Measurements from ENCODE around the gene RALY.

RALY gene

GRCh38 chr20:34076952-34077351 is 83.2 kb downstream of the RALY start:
- no peak overlapping the region for H2AFZ ChIP-seq (ENCODE audit: low read length)
- H3K4me2 ChIP-seq (ENCODE audit: low read depth, low read length, poor library complexity, severe bottlenecking) = no peak overlapping the region
- H3K27me3 ChIP-seq (ENCODE audit: insufficient read depth, low read length, poor library complexity, severe bottlenecking) = no peaks in the 10 kb centered on the region
- peaks cover 99% of the 10 kb centered on the region; the same call in 1 of the 2 replicates for H3K36me3 ChIP-seq (ENCODE audit: insufficient read depth, low read length)
- no peaks in the 10 kb centered on the region for H3K4me1 ChIP-seq (ENCODE audit: insufficient read depth, low read length, poor library complexity, severe bottlenecking)
- TF ChIP-seq EZH2phosphoT487 (IDR thresholded peaks at IDR 0.05; ENCODE audit: borderline replicate concordance) (no peak), CTCF (conservative IDR thresholded peaks at IDR 0.05; ENCODE audit: low read length) (no peak)
- peaks cover 25% of the 10 kb centered on the region; the same call in 1 of the 2 replicates for H3K79me2 ChIP-seq (ENCODE audit: insufficient read depth, low read length)
- no peak overlapping the region for H3K4me3 ChIP-seq (ENCODE audit: low read length, poor library complexity, severe bottlenecking)
- no peaks in the 10 kb centered on the region for H3F3A ChIP-seq (ENCODE audit: low read depth)
- H4K20me1 ChIP-seq (ENCODE audit: insufficient read depth, low read length, poor library complexity, severe bottlenecking) = peaks cover 8% of the 10 kb centered on the region
- no peak overlapping the region for H3K9ac ChIP-seq (ENCODE audit: low read depth, low read length, poor library complexity, severe bottlenecking)
- no peaks in the 10 kb centered on the region for H3K9me3 ChIP-seq (ENCODE audit: insufficient read depth, low read depth, low read length)
- H3K9me2 ChIP-seq (replicated peaks; ENCODE audit: low read depth, low read length) = no peaks in the 10 kb centered on the region

GRCh38 chr20:34078540-34078939 is 84.8 kb downstream of the RALY start:
- Histone ChIP-seq H3K9me3 (ENCODE audit: insufficient read depth, low read depth, low read length) (no peaks in the 10 kb centered on the region), H2AFZ (ENCODE audit: low read length) (no peak overlapping the region), H3K4me2 (ENCODE audit: low read depth, low read length, poor library complexity, severe bottlenecking) (no peak overlapping the region), H3K9ac (ENCODE audit: low read depth, low read length, poor library complexity, severe bottlenecking) (no peak overlapping the region), H3K79me2 (ENCODE audit: insufficient read depth, low read length) (peaks cover 14% of the 10 kb centered on the region; the same call in 1 of the 2 replicates), H3K4me1 (ENCODE audit: insufficient read depth, low read length, poor library complexity, severe bottlenecking) (no peaks in the 10 kb centered on the region), H3F3A (ENCODE audit: low read depth) (no peaks in the 10 kb centered on the region), H3K27me3 (ENCODE audit: insufficient read depth, low read length, poor library complexity, severe bottlenecking) (no peaks in the 10 kb centered on the region), H4K20me1 (ENCODE audit: insufficient read depth, low read length, poor library complexity, severe bottlenecking) (peaks cover 4% of the 10 kb centered on the region), H3K36me3 (ENCODE audit: insufficient read depth, low read length) (peaks cover 94% of the 10 kb centered on the region; the same call in 1 of the 2 replicates), H3K4me3 (ENCODE audit: low read length, poor library complexity, severe bottlenecking) (no peak overlapping the region), H3K9me2 (replicated peaks; ENCODE audit: low read depth, low read length) (no peaks in the 10 kb centered on the region)
- TF ChIP-seq CTCF (conservative IDR thresholded peaks at IDR 0.05; ENCODE audit: low read length) (no peak), EZH2phosphoT487 (IDR thresholded peaks at IDR 0.05; ENCODE audit: borderline replicate concordance) (no peak)

- H3K79me2 ChIP-seq (ENCODE audit: insufficient read depth, low read length) = 0 out of 2 replicates have a peak, but pooled peaks cover 5% of the 10 kb centered on the region
- H3K9me3 ChIP-seq (ENCODE audit: insufficient read depth, low read depth, low read length) = no peaks in the 10 kb centered on the region
- no peak overlapping the region for H3K9ac ChIP-seq (ENCODE audit: low read depth, low read length, poor library complexity, severe bottlenecking)
- H3K27me3 ChIP-seq (ENCODE audit: insufficient read depth, low read length, poor library complexity, severe bottlenecking) = no peaks in the 10 kb centered on the region
- peaks cover 9% of the 10 kb centered on the region for H4K20me1 ChIP-seq (ENCODE audit: insufficient read depth, low read length, poor library complexity, severe bottlenecking)
- peaks cover 86% of the 10 kb centered on the region; the same call in 1 of the 2 replicates for H3K36me3 ChIP-seq (ENCODE audit: insufficient read depth, low read length)
- TF ChIP-seq EZH2phosphoT487 (IDR thresholded peaks at IDR 0.05; ENCODE audit: borderline replicate concordance) = no peak
- TF ChIP-seq CTCF (conservative IDR thresholded peaks at IDR 0.05; ENCODE audit: low read length) = no peak
- no peaks in the 10 kb centered on the region for H3F3A ChIP-seq (ENCODE audit: low read depth)
- H3K9me2 ChIP-seq (replicated peaks; ENCODE audit: low read depth, low read length) = no peaks in the 10 kb centered on the region
- H2AFZ ChIP-seq (ENCODE audit: low read length) = no peak overlapping the region
- peaks cover 3% of the 10 kb centered on the region for H3K4me1 ChIP-seq (ENCODE audit: insufficient read depth, low read length, poor library complexity, severe bottlenecking)
- H3K4me2 ChIP-seq (ENCODE audit: low read depth, low read length, poor library complexity, severe bottlenecking) = no peak overlapping the region
- no peak overlapping the region for H3K4me3 ChIP-seq (ENCODE audit: low read length, poor library complexity, severe bottlenecking)
Observed at GRCh38 chr20:34079818-34080217, 86.1 kb downstream of the RALY start.

Data from Loucy (cell line).